H7 (cell line): ENCODE results near the gene TBC1D5. TPM values are rescaled to one million over a fixed set of nuclear protein-coding genes. Genes with fewer than 3 reads are reported as not detected.

Experiments used
- DNase-seq: peaks from one replicate; pipeline ENCODE4 v3.0.0; 2012
- H3K27me3 ChIP-seq: 2 replicates; pipeline ENCODE4 v1.6.0; 2011; ENCODE audit warnings: mild to moderate bottlenecking, low read length; ENCODE audit not compliant: control insufficient read depth, insufficient read depth
- H3K36me3 ChIP-seq: replicated peaks from 2 replicates; pipeline ENCODE4 v1.5.1; 2011; ENCODE audit warnings: low read length; ENCODE audit not compliant: control insufficient read depth, insufficient read depth
- H3K4me3 ChIP-seq: 2 replicates; pipeline ENCODE4 v1.5.1; 2011; ENCODE audit warnings: low read depth, mild to moderate bottlenecking, control low read depth, low read length, moderate library complexity; ENCODE audit not compliant: insufficient read depth
- total RNA-seq: library from RNA; depleted of rRNA; stranded (reverse); fragments of >200 nt; shearing (Covaris generic); gene quantifications from 2 replicates; pipeline ENCODE4 v1.2.3, GENCODE V29; 2014

The TBC1D5 gene
- total RNA-seq, 1 experiment from 2014 or later: 26.8 TPM

GRCh38 chr3:17181413-17181907, 561.0 kb downstream of the TBC1D5 start:
- Histone ChIP-seq H3K36me3 (no peaks in the 10 kb centered on the region), H3K27me3 (no peaks in the 10 kb centered on the region), H3K4me3 (no peak overlapping the region)
- DNase-seq: no peak

- no peak for DNase-seq
These were observed 562.8 kb downstream of the TBC1D5 start for GRCh38 chr3:17179381-17180205.

GRCh38 chr3:17176757-17177156, 565.7 kb downstream of the TBC1D5 start:
- Histone ChIP-seq H3K36me3 (no peaks in the 10 kb centered on the region), H3K4me3 (no peak overlapping the region), H3K27me3 (no peaks in the 10 kb centered on the region)
- no peak for DNase-seq

More at GRCh38 chr3:17179381-17180205, 562.8 kb downstream of the TBC1D5 start:
- H3K4me3 ChIP-seq: no peak overlapping the region
- no peaks in the 10 kb centered on the region for H3K27me3 ChIP-seq
- no peaks in the 10 kb centered on the region for H3K36me3 ChIP-seq

GRCh38 chr3:17175187-17175807, 567.1 kb downstream of the TBC1D5 start:
- no peak overlapping the region for H3K4me3 ChIP-seq
- no peaks in the 10 kb centered on the region for H3K36me3 ChIP-seq
- no peak for DNase-seq
- no peaks in the 10 kb centered on the region for H3K27me3 ChIP-seq

- no peaks in the 10 kb centered on the region for H3K27me3 ChIP-seq
- no peak overlapping the region for H3K4me3 ChIP-seq
These were observed 576.1 kb downstream of the TBC1D5 start for GRCh38 chr3:17166369-17166768.

GRCh38 chr3:17162116-17162515, 580.3 kb downstream of the TBC1D5 start:
- DNase-seq: no peak
- Histone ChIP-seq H3K36me3 (no peaks in the 10 kb centered on the region; the same call in none of the 2 replicates), H3K27me3 (no peaks in the 10 kb centered on the region), H3K4me3 (no peak overlapping the region)

More at GRCh38 chr3:17166369-17166768, 576.1 kb downstream of the TBC1D5 start:
- H3K36me3 ChIP-seq: no peaks in the 10 kb centered on the region; the same call in none of the 2 replicates
- DNase-seq: no peak

- Histone ChIP-seq H3K4me3 (no peak overlapping the region), H3K27me3 (no peaks in the 10 kb centered on the region), H3K36me3 (no peaks in the 10 kb centered on the region; the same call in none of the 2 replicates)
- no peak for DNase-seq
These were observed 581.8 kb downstream of the TBC1D5 start for GRCh38 chr3:17160597-17160996.

GRCh38 chr3:17158941-17159682, 583.3 kb downstream of the TBC1D5 start:
- no peak for DNase-seq
- Histone ChIP-seq H3K27me3 (no peaks in the 10 kb centered on the region), H3K4me3 (no peak overlapping the region), H3K36me3 (no peaks in the 10 kb centered on the region; the same call in none of the 2 replicates)

GRCh38 chr3:17157713-17158112, 584.7 kb downstream of the TBC1D5 start:
- H3K27me3 ChIP-seq: no peaks in the 10 kb centered on the region
- H3K36me3 ChIP-seq: no peaks in the 10 kb centered on the region; the same call in none of the 2 replicates
- no peak overlapping the region for H3K4me3 ChIP-seq
- DNase-seq: no peak

- no peaks in the 10 kb centered on the region for H3K27me3 ChIP-seq
These were observed 585.6 kb downstream of the TBC1D5 start for GRCh38 chr3:17156864-17157263.

GRCh38 chr3:17155951-17156350, 586.5 kb downstream of the TBC1D5 start:
- Histone ChIP-seq H3K36me3 (no peaks in the 10 kb centered on the region; the same call in 1 of the 2 replicates), H3K27me3 (no peaks in the 10 kb centered on the region), H3K4me3 (no peak overlapping the region)
- DNase-seq: no peak

More at GRCh38 chr3:17156864-17157263, 585.6 kb downstream of the TBC1D5 start:
- no peak for DNase-seq
- H3K4me3 ChIP-seq: no peak overlapping the region
- no peaks in the 10 kb centered on the region; the same call in 1 of the 2 replicates for H3K36me3 ChIP-seq

GRCh38 chr3:17154941-17155340, 587.5 kb downstream of the TBC1D5 start:
- Histone ChIP-seq H3K36me3 (no peaks in the 10 kb centered on the region; the same call in 1 of the 2 replicates), H3K27me3 (no peaks in the 10 kb centered on the region), H3K4me3 (no peak overlapping the region)
- DNase-seq: no peak

- Histone ChIP-seq H3K36me3 (no peaks in the 10 kb centered on the region; the same call in 1 of the 2 replicates), H3K4me3 (no peak overlapping the region), H3K27me3 (no peaks in the 10 kb centered on the region)
- DNase-seq: no peak
These were observed 588.2 kb downstream of the TBC1D5 start for GRCh38 chr3:17154221-17154620.

- no peak for DNase-seq
- Histone ChIP-seq H3K36me3 (no peaks in the 10 kb centered on the region; the same call in 1 of the 2 replicates), H3K4me3 (no peak overlapping the region), H3K27me3 (no peaks in the 10 kb centered on the region)
These were observed 589.2 kb downstream of the TBC1D5 start for GRCh38 chr3:17153209-17153608.
